GM19025 (cell line): Measurements from ENCODE around the gene CATSPERB.
"Not testable (repeated sequence)": the region's sequence is repeated elsewhere in the genome, so short reads cannot be mapped to it uniquely, and the experiment has no call there.

ENCODE experiments used
- ATAC-seq: cut with Tn5 transposase; IDR thresholded peaks from one replicate; pipeline ENCODE4 v1.9.1; 2021; ENCODE audit warnings: mild to moderate bottlenecking, low read depth, moderate library complexity; ENCODE audit not compliant: unreplicated experiment

CATSPERB gene

DNA sequence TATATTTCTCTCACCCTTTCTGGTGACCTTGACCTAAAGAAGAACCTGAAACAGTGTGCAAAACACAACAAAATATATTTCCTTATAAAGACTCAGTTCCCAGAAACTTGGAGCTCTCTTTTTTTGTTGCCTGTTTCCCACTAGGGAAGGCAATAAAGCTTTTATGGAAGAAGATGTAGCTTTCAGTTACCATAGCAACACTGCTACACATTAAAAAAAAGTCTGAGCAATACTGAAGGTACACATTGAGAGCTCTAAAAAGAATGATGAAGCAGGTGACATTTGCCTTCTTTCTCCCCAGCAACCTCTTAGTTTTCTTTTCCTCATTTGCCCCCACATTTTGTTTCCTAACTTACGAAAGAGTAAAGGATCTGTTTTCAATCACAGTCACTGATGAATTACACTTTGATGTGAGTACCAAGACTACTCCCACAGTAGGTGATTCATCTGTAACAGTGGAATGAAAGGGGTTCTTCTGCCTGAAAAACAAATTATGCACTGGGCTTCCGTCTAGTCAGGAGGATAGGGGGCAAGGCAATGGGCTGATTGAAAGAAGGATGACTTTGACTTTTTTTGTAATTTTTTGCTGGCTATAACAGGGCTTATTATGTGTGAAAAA lies 1.1 kb upstream of the CATSPERB start:
- no peak for ATAC-seq

DNA sequence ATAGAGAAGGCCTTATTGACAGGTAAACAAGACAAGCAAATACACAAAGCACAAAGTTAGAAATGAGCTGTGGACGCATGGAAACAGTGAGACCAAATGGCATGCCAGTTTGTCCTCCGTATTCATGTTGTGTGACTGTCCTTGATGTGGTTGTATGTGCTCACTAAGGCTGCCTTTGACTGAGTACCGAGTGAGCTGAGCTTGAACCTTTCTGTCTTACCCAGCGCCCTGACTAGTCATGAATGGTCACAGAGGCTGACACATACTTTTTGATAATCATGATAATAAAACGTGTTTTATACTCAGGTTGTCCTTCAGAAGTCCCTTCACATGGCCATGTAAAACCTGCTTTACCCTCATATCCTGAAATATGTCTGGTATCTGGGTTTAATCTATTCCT lies 553 bp upstream of the CATSPERB start:
- ATAC-seq, result no peak

DNA sequence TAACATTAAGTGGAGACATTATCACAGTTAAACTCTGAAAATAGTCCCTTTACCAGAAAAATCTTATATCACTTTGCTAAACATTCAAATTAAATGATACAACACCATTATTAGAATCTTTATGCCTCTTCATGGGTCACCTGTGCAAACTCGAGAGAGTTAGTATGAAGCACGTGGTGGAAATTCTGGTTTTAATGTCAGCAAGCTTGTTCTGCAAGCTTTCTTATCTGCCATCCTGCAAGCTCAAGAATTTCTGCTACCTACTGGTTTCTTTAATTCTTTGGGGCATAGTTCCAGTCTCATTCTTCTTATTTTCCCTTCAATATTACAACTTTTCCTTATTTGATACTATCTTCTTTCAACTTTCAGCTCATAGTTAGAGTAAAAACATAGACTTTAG lies 868 bp downstream of the CATSPERB start:
- ATAC-seq, result no peak

DNA sequence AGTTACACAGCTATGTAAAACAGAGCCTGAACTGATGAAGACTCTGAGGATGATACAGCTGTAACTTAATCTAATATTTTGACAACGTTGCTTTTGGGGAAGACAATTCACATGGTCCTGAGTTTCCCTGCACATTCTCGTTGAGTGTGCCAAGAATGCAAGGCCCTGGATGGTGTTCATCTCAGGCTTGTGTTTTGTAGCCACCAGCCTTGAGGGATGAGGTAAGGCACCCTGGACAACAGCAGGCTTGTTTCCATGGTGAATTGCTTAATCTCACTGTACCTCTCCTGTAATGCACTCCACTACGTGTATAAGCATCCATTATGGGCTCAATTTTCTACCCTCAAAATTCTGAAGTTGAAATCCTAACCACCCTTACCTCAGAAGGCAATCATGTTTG lies 2.1 kb downstream of the CATSPERB start:
- no peak for ATAC-seq

GRCh38 chr14:91728616-91729183 lies 3.2 kb downstream of the CATSPERB start:
- ATAC-seq, result no peak

- ATAC-seq, result no peak
These were observed 4.8 kb downstream of the CATSPERB start for GRCh38 chr14:91727121-91727520.

DNA sequence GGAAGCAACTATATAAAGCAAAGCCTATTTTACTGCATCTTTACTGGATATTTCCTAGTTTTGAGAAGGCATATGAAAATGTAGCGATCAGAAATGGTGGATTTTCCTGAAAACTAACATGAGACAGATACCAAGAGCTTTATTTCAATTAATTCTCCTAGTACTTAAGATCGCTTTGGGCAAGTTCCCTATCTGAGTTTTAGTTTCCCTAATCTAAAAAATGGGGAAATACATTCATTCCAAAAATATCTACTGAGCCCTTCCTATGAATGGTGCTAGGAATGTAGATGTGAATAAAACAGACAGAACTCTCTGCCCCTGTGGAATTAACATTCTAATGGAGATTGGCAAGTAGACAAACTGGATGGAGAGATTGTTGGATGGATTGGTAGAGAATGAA lies 8.4 kb downstream of the CATSPERB start:
- ATAC-seq, result no peak

GRCh38 chr14:91722386-91722785 lies 9.5 kb downstream of the CATSPERB start:
- ATAC-seq, result no peak

DNA sequence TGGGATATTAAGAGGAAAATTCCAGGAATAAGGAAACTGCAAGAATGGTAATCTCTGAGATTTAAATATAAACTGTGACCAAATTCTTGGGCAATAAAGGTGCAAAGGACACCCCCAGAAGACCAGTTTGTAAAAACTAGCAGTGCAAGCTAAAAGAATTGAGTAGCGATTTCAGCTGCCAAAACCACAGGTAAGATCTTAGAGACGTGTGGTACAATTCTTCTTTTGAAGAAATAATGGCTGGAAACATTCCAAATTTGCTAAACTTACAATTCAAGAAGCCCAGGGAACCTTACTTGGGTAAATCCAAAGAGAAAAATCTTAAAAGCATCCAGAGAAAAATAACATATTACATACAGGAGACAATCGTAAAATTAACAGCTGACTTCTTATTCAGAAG lies 12.0 kb downstream of the CATSPERB start:
- ATAC-seq, result no peak

GRCh38 chr14:91716999-91717398 lies 14.9 kb downstream of the CATSPERB start:
- no peak for ATAC-seq

DNA sequence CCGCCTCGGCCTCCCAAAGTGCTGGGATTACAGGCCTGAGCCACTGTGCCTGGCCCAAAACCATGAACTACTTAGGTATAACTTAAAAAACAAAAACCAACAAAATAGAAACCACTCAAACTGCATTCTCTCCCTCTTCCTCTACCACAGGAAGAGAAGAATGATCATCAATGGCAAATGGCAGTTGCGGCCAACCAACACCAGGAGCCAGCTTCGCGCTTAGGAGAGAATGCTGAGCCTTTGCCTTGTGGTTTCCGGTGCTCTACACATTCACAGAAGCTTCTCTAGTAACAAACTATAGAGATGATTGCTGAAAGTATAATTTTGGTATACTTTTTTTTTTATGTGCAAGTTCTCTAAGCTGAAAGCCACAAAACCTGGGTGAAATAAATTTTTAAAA lies 17.1 kb downstream of the CATSPERB start:
- no peak for ATAC-seq

- no peak for ATAC-seq
These were observed 23.1 kb downstream of the CATSPERB start for GRCh38 chr14:91708795-91709194.

DNA sequence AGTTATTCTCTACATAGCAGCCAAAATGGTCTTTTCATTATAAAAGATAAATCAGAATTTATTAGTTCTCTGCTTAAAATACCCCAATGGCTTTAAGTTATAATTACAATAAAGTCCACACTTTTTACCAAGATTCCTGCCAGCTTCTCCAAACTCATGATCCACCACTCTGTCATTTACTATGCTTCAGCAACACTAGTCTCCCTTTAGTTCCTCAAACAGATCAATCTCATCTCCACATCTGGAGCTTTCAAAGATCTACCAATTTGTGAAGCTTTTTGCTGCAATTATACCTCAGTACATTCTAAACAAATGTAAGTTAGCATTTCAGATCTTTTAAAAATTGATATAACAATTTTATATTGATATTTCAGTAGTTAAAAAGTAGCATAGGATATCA lies 24.9 kb downstream of the CATSPERB start:
- no peak for ATAC-seq

GRCh38 chr14:91694643-91695042 lies 37.2 kb downstream of the CATSPERB start:
- ATAC-seq, result no peak

DNA sequence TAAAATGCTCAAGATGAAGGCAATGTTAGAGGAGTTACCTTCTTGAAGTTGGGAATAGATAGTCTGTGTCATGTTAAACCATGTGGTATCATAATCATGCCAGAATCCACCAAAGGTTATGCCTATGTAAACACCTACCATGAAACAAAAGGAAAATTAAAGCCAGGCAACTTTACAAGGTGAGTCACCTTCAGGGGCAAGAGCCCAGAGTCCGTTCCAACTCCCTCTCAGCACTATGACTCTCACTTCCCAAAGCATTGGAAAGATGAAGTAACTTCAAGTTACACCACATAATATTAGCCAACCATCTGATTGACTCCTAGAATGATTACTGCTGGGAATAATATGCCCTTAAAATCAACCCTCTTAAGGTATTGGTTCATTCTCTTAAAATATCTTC lies 38.5 kb downstream of the CATSPERB start:
- no peak for ATAC-seq

- no peak for ATAC-seq
These were observed 39.8 kb downstream of the CATSPERB start for GRCh38 chr14:91692075-91692474.

DNA sequence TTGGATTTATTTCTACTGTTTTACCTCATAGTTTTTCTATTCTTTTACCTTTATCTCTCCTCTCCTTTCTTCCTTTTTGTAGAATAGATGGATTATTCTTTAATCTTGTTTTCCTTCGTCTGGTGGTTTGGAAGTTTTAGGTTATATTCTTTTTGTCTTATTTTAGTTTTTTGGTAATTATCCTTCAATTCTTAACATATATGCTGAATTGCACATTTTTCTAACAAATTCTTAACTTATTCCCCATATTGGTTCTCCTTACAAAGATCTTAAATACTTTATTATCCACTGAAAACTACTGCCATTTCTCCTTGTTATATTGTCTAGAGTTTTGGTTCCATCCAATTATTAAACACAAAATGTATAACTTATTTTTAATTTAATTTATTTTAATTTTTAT lies 42.3 kb downstream of the CATSPERB start:
- ATAC-seq, result no peak

DNA sequence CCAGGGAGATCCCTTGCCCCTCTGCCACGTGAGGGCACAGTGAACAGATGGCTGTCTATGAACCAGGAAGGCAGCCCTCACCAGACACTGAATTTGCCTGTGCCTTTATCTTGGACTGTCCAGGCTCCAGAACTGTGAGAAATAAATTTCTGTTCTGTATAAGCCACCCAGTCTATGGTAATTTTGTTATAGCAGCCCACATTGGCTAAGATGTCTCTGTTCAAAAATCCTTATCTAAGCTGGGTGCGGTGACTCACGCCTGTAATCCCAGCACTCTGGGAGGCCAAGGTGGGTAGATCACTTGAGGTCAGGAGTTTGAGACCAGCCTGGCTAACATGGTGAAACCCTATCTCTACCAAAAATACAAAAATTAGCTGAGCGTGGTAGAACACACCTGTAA lies 44.5 kb downstream of the CATSPERB start:
- ATAC-seq, result not testable (repeated sequence)

DNA sequence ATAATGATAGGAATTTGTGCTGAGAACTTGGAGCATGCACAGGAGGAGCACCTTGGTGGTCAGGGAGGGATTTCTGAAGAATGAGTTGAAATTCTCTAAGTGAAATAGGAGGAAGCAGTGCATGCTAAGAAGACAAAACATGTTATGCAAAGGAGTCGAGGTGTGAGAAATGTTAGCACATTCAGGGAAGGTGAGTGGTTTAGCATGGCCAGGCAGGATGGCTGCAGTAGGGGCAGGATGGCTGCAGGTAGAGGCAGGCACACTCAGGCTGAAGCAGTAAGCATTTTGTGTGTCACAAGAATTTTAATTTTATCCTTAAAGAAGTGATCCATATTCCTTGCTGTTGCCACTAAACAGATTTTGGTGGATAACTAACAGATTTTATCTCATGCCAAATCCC lies 46.3 kb downstream of the CATSPERB start:
- no peak for ATAC-seq

DNA sequence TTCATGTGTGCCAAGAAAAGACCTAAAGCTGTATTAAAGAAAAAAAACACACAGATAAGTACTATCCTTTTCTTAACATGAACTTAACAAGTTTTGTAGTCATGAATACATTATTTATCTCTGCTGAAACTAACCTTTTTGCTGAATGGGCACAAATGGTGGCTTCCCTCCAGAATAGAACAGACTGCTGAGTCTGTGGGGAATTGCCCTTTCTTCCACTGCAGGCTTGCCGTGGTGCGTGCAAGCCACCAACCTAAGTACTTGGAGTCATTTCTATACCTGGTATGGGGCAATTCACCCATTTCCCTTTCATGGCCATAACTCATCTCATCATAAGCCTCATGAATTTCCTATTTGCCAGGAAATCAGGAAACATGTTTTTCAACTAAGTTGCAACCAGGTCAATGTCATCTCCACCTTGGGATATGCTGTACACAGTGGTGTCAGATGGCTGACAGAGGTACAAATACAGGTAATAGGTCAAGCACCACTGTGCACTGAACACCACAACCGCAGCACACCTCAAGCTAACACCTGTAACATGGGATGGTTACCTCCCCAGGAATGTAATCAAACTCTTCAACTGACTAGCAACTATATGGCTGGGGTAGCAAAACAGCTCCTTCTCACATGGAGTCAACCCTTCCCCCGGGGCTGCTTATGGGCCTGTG lies 49.9 kb downstream of the CATSPERB start:
- ATAC-seq, result no peak

GRCh38 chr14:91681118-91681517 lies 50.8 kb downstream of the CATSPERB start:
- ATAC-seq, result no peak

- ATAC-seq, result no peak
These were observed 52.6 kb downstream of the CATSPERB start for GRCh38 chr14:91679273-91679672.
